A549 (cell line): ENCODE data around the gene CERS6. TPM values are rescaled to one million over a fixed set of nuclear protein-coding genes. Genes with fewer than 3 reads are reported as not detected.

Source experiments
- ATAC-seq, 2 experiments: fragments of 200-7000 bp in 1 of 2; fragments of >200 bp in 1 of 2; cut with Nextera tagmentation in 1 of 2; cut with Tn5 transposase in 1 of 2; 3 replicates each; pipeline versions ENCODE4 v1.8.0 to v1.9.1; 2018 to 2020; ENCODE audit warnings: mild to moderate bottlenecking in 1 of 2, moderate library complexity in 1 of 2
- CTCF ChIA-PET: fragments of 300-600 bp; sonication (Branson Sonifier 250); formaldehyde crosslinking; extraction: SDS; loops from one replicate; lab custom pipeline; 2021; ENCODE audit warnings: antibody characterized with exemption, inconsistent platforms; lab: Yijun Ruan, JAX
- POLR2A ChIA-PET: fragments of 350-600 bp; formaldehyde crosslinking; extraction: SDS; loops from one replicate; lab custom pipeline; 2021; ENCODE audit warnings: antibody characterized with exemption, inconsistent platforms; lab: Yijun Ruan, JAX
- DNase-seq, 2 experiments: peaks; one replicate each; pipeline versions ENCODE4 v3.0.0 to v3.0.0-alpha.2; 2011 to 2016; ENCODE audit warnings: low read depth in 1 of 2, low spot score in 1 of 2
- FAIRE-seq: peaks from 2 replicates; lab custom pipeline; 2011; peaks lifted over from hg19 to GRCh38; lab: Jason Lieb, UNC
- H3K27ac ChIP-seq, 2 experiments: fragments of >200 bp; sonication (Bioruptor Twin); formaldehyde crosslinking; 3 replicates each; pipeline ENCODE4 v1.5.1; 2016 to 2017
- H3K4me1 ChIP-seq: fragments of >200 bp; sonication (Bioruptor Twin); formaldehyde crosslinking; 3 replicates; pipeline ENCODE4 v1.6.1; 2016
- H3K4me2 ChIP-seq: fragments of >200 bp; sonication (Bioruptor Twin); formaldehyde crosslinking; 3 replicates; pipeline ENCODE4 v1.6.1; 2016
- H3K4me3 ChIP-seq: fragments of >200 bp; sonication (Bioruptor Twin); formaldehyde crosslinking; 3 replicates; pipeline ENCODE4 v1.5.1; 2016
- H3K9me3 ChIP-seq: fragments of >200 bp; sonication (Bioruptor Twin); formaldehyde crosslinking; 3 replicates; pipeline ENCODE4 v1.6.1; 2016
- BHLHE40 ChIP-seq: IDR thresholded peaks from 2 replicates; pipeline ENCODE4 v1.6.1; 2012; ENCODE audit warnings: low read depth, low read length, inconsistent platforms
- CBX2 ChIP-seq: fragments of 200-600 bp; sonication (generic); IDR thresholded peaks from 2 replicates; pipeline ENCODE4 v1.6.1; 2016; ENCODE audit warnings: low read depth, mild to moderate bottlenecking, borderline replicate concordance
- CEBPB ChIP-seq, 2 experiments: fragments of >200 bp in 1 of 2; sonication (Bioruptor Twin) in 1 of 2; formaldehyde crosslinking in 1 of 2; IDR thresholded peaks; 2 replicates each; pipeline ENCODE4 v1.6.1; 2012 to 2016
- CHD2 ChIP-seq: fragments of 150-350 bp; IDR thresholded peaks from 2 replicates; pipeline ENCODE4 v1.6.1; 2014; ENCODE audit warnings: low read length; ENCODE audit not compliant: partially characterized antibody
- CHD4 ChIP-seq: fragments of 200-600 bp; sonication (generic); IDR thresholded peaks from 2 replicates; pipeline ENCODE4 v1.6.1; 2016; ENCODE audit warnings: antibody characterized with exemption, mild to moderate bottlenecking, borderline replicate concordance
- E2F6 ChIP-seq: IDR thresholded peaks from 2 replicates; pipeline ENCODE4 v1.6.1; 2012; ENCODE audit warnings: low read depth, borderline replicate concordance
- EHF ChIP-seq: fragments of 250-450 bp; sonication (Bioruptor Pico); IDR thresholded peaks from 2 replicates; pipeline ENCODE4 v1.5.0; 2020; ENCODE audit warnings: mild to moderate bottlenecking
- EHMT2 ChIP-seq: fragments of 200-600 bp; sonication (generic); IDR thresholded peaks from 2 replicates; pipeline ENCODE4 v1.6.1; 2016; ENCODE audit warnings: antibody characterized with exemption, low read depth, mild to moderate bottlenecking, moderate library complexity
- FOXS1 ChIP-seq: fragments of 250-450 bp; sonication (Bioruptor Pico); IDR thresholded peaks from 2 replicates; pipeline ENCODE4 v1.5.0; 2020; ENCODE audit warnings: mild to moderate bottlenecking, moderate library complexity
- HEYL ChIP-seq: fragments of 250-450 bp; sonication (Bioruptor Pico); IDR thresholded peaks from 2 replicates; pipeline ENCODE4 v1.8.0; 2021; ENCODE audit warnings: mild to moderate bottlenecking, moderate library complexity
- HOXB13 ChIP-seq: fragments of 250-450 bp; sonication (Bioruptor Pico); IDR thresholded peaks from 2 replicates; pipeline ENCODE4 v1.5.0; 2020; ENCODE audit warnings: low read depth, mild to moderate bottlenecking, moderate library complexity
- JUN ChIP-seq, 2 experiments: fragments of >200 bp; sonication (Bioruptor Twin); formaldehyde crosslinking; IDR thresholded peaks; 2 replicates in 1 of 2; 3 replicates in 1 of 2; pipeline ENCODE4 v1.6.1; 2016 to 2017
- JUNB ChIP-seq: fragments of >200 bp; sonication (Bioruptor Twin); formaldehyde crosslinking; IDR thresholded peaks from 2 replicates; pipeline ENCODE4 v1.6.1; 2016
- KDM5A ChIP-seq: fragments of 200-600 bp; sonication (generic); IDR thresholded peaks from 2 replicates; pipeline ENCODE4 v1.6.1; 2016; ENCODE audit warnings: antibody characterized with exemption, mild to moderate bottlenecking
- MAZ ChIP-seq: fragments of 150-350 bp; IDR thresholded peaks from 2 replicates; pipeline ENCODE4 v1.6.1; 2014; ENCODE audit warnings: antibody characterized with exemption, low read depth, low read length, borderline replicate concordance
- MYC ChIP-seq: IDR thresholded peaks from 2 replicates; pipeline ENCODE4 v1.6.1; 2012; ENCODE audit warnings: mild to moderate bottlenecking, inconsistent platforms, low read length, improper control_type of control experiment, borderline replicate concordance
- RAD21 ChIP-seq, 2 experiments: fragments of >200 bp in 1 of 2; sonication (Bioruptor Twin) in 1 of 2; formaldehyde crosslinking in 1 of 2; IDR thresholded peaks in 1 of 2; conservative IDR thresholded peaks in 1 of 2; 2 replicates in 1 of 2; 3 replicates in 1 of 2; pipeline ENCODE4 v1.6.1; 2012 to 2018; ENCODE audit warnings: inconsistent platforms in 1 of 2
- RARB ChIP-seq: fragments of 250-450 bp; sonication (Bioruptor Pico); IDR thresholded peaks from 2 replicates; pipeline ENCODE4 v1.8.0; 2021; ENCODE audit warnings: mild to moderate bottlenecking, moderate library complexity
- RCOR1 ChIP-seq: fragments of 150-350 bp; IDR thresholded peaks from 2 replicates; pipeline ENCODE4 v1.6.1; 2014; ENCODE audit warnings: antibody characterized with exemption, low read length, low read depth
- SMC3 ChIP-seq: fragments of >200 bp; sonication (Bioruptor Twin); formaldehyde crosslinking; IDR thresholded peaks from 3 replicates; pipeline ENCODE4 v1.6.1; 2018; ENCODE audit warnings: inconsistent platforms
- TP53 ChIP-seq: fragments of 250-450 bp; sonication (Bioruptor Pico); IDR thresholded peaks from 2 replicates; pipeline ENCODE4 v1.5.0; 2021; ENCODE audit warnings: mild to moderate bottlenecking, moderate library complexity
- ZC3H11A ChIP-seq: fragments of 450-650 bp; IDR thresholded peaks from 2 replicates; pipeline ENCODE4 v1.6.1; 2014; ENCODE audit warnings: antibody characterized with exemption, mild to moderate bottlenecking
- WGBS: methylation state at CpG from one replicate; pipeline ENCODE4 v1.1.6; 2017; ENCODE audit errors: missing lambda C conversion rate; 5-methylcytosine and 5-hydroxymethylcytosine counted together
- polyA plus RNA-seq, 4 experiments: library from polyadenylated mRNA; depleted of rRNA in 3 of 4; stranded (reverse); fragments of >200 nt; fragmentation: RNase III in 1 of 4; extraction: RNeasy Plus Mini Kit Qiagen cat#74134 plus additional on column Dnase treatment in 1 of 4; gene quantifications; 2 replicates in 3 of 4; 3 replicates in 1 of 4; pipeline ENCODE4 v1.2.3, GENCODE V29; 2011 to 2017

The CERS6 gene
- polyA plus RNA-seq, 2 of the 4 experiments (the other 2 are of a cell fraction) = 12.0 to 16.9 TPM

GRCh38 chr2:168529054-168529833, 73.2 kb downstream of the CERS6 start:
- DNase-seq (no peak), FAIRE-seq (no peak), ATAC-seq (no peak)
- Histone ChIP-seq H3K9me3 (no peaks in the 10 kb centered on the region), H3K27ac (peak overlapping the region in 1 of 2 experiments; percentile 33; a peak in 1 of 6 replicates), H3K4me2 (peak overlapping the region; percentile 36; the same call in 1 of the 3 replicates), H3K4me3 (no peak overlapping the region), H3K4me1 (peaks cover 42% of the 10 kb centered on the region; the same call in 2 of the 3 replicates)
- POLR2A ChIA-PET = no interaction called here
- WGBS = 86% methylated on average over 2 of the region's 2 CpGs
- CTCF ChIA-PET = no interaction called here
- TF ChIP-seq RCOR1 (no peak), SMC3 (no peak), CHD2 (no peak), ZC3H11A (no peak)

- ChIA-PET POLR2A (no interaction called here), CTCF (interaction anchor here (0.7 to 1.6 kb wide), 2 partner anchors 36 to 202 kb away, joined by 3 read pairs; no protein-coding TSS in a partner anchor)
- DNase-seq (no peak), FAIRE-seq (no peak), ATAC-seq (peak in 1 of 2 experiments; percentile 54; a peak in 3 of 6 replicates)
- Histone ChIP-seq H3K9me3 (no peaks in the 10 kb centered on the region), H3K4me1 (peaks cover 42% of the 10 kb centered on the region; the same call in 2 of the 3 replicates), H3K4me2 (no peak overlapping the region), H3K4me3 (no peak overlapping the region), H3K27ac (no peak overlapping the region)
- TF ChIP-seq JUNB = no peak
- no peak for TF ChIP-seq HOXB13 (CRISPR knock-in tag)
- TF ChIP-seq EHMT2 = no peak
- TF ChIP-seq BHLHE40 = no peak
- TF ChIP-seq ZC3H11A = no peak
- no peak for TF ChIP-seq EHF (CRISPR knock-in tag)
- TF ChIP-seq JUN (IDR thresholded peaks at IDR 0.05) = no peak
- TF ChIP-seq RCOR1 = no peak
- TF ChIP-seq RARB (CRISPR knock-in tag) = no peak
- no peak for TF ChIP-seq MAZ
- TF ChIP-seq MYC = no peak
- TF ChIP-seq KDM5A = no peak
- no peak for TF ChIP-seq CHD4
- no peak for TF ChIP-seq SMC3
- no peak for TF ChIP-seq FOXS1 (CRISPR knock-in tag)
- WGBS = 82% methylated on average over 8 of the region's 8 CpGs
Observed at GRCh38 chr2:168529900-168530561, 74.0 kb downstream of the CERS6 start.

- no peak overlapping the region; a peak in 1 of 6 replicates for H3K27ac ChIP-seq
Observed at GRCh38 chr2:168530982-168531622, 75.0 kb downstream of the CERS6 start.

More at GRCh38 chr2:168530982-168531622, 75.0 kb downstream of the CERS6 start:
- ChIA-PET CTCF (interaction anchor here (0.7 to 1.6 kb wide), 2 partner anchors 37 to 201 kb away, joined by 3 read pairs; no protein-coding TSS in a partner anchor), POLR2A (no interaction called here)
- no peak overlapping the region for H3K4me3 ChIP-seq
- peaks cover 42% of the 10 kb centered on the region; the same call in 2 of the 3 replicates for H3K4me1 ChIP-seq
- H3K9me3 ChIP-seq = no peaks in the 10 kb centered on the region
- peak overlapping the region; percentile 31; the same call in 2 of the 3 replicates for H3K4me2 ChIP-seq
- WGBS = 98% methylated on average over 4 of the region's 4 CpGs
- FAIRE-seq = no peak
- DNase-seq = no peak
- ATAC-seq = no peak
- TF ChIP-seq CBX2 (no peak), HEYL (no peak), TP53 (CRISPR knock-in tag) (no peak), CEBPB (IDR thresholded peaks at IDR 0.05) (no peak), E2F6 (no peak), BHLHE40 (no peak), RARB (CRISPR knock-in tag) (no peak), RAD21 (conservative IDR thresholded peaks at IDR 0.05 in 1 of 2, IDR thresholded peaks at IDR 0.05 in 1 of 2) (no peak)
- TF ChIP-seq, all 56 proteins: peak for 0
